HG03064 (cell line): Measurements from ENCODE around the gene SPTY2D1.
"Not testable (repeated sequence)": the region's sequence is repeated elsewhere in the genome, so short reads cannot be mapped to it uniquely, and the experiment has no call there.

Experiments
- ATAC-seq: cut with Tn5 transposase; IDR thresholded peaks from one replicate; pipeline ENCODE4 v1.9.1; 2021; ENCODE audit warnings: low read depth; ENCODE audit not compliant: unreplicated experiment

SPTY2D1 gene

GRCh38 chr11:18623707-18624106 is 10.4 kb downstream of the SPTY2D1 start:
- ATAC-seq, result no peak

- no peak for ATAC-seq
Observed at GRCh38 chr11:18618342-18619025, 15.7 kb downstream of the SPTY2D1 start.

DNA sequence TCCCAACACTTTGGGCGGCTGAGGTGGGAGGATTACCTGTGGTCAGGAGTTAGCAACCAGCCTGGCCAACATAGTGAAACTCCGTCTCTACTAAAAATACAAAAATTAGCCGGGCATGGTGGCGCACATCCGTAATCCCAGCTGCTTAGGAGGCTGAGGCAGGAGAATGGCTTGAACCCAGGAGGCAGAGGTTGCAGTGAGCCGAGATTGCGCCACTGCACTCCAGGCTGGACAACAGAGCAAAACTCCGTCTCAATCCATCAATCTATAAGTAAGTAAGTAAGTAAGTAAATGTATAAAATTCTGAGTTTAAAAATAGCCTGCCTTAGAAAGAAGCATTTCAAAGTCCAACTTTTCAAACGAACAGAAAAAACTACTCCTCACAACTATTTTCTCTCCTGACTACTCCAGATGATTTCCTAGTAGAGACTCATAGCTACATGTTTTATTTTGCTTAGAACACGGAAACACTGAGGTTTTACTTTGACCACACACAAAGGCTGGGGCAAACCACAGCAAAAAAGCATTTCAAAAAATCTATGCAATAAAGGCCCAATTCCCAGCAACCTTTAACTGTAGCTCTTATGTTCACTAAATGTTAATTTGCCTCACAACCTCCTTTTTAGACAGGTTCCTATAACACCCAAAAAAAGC is 16.3 kb downstream of the SPTY2D1 start:
- ATAC-seq, result no peak

DNA sequence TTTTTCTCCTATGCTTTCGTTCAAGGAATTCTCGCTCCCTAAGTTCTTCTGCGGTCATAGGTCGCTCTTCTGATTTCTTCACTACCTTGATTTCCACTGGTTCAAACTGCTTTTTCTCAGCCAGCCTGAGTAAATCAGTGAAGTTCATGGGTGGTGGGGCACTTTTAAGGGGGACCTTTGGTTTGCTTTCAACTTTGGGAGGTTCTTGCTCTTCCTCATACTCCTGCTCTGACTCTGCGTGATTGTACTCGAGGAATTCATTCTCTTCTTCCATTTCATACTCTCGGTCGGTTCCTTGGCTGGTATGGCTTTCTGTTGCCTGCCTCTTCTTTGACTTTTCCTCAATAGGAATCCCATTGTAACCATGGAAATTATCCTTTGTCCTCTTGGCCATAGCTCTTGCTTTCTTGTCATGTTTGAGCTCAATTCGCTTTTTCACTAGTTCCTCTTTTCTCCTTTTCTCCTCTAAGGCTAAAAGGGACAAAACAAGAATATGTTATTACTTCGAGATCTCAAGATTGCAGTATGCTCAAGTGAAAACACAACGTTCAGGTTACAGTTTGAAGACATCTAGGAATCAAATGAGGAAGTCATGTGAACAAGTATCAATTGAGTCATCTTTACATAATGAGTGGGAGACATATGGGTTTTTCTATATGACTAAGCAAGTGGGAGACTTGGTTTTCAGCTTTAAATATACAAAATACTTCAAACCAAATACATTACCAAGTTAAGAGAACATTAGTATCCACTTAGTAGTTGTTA is 18.3 kb downstream of the SPTY2D1 start:
- ATAC-seq, result peak; percentile 77

- no peak for ATAC-seq
Observed at GRCh38 chr11:18614667-18615066, 19.5 kb downstream of the SPTY2D1 start.

DNA sequence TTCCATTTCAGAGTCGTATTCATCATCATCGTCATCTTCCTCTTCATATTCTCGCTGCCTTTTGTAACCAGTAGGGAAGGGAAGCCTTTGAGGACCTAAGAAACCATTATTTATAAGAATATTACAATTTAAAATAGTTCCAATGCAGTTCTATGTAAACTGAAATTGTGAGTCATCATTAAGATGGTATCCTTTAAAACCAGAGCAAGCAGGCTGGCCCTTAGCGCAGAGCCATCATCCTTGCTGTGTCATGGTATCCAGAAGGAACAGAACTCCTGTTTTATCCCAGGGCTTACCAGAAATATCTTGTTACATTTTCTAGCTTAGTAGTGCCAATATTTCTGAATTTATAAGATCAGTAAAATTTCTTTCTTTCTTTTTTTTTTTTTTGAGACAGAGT is 21.7 kb downstream of the SPTY2D1 start:
- ATAC-seq, result no peak

- no peak for ATAC-seq
Observed at GRCh38 chr11:18611196-18611595, 22.9 kb downstream of the SPTY2D1 start.

DNA sequence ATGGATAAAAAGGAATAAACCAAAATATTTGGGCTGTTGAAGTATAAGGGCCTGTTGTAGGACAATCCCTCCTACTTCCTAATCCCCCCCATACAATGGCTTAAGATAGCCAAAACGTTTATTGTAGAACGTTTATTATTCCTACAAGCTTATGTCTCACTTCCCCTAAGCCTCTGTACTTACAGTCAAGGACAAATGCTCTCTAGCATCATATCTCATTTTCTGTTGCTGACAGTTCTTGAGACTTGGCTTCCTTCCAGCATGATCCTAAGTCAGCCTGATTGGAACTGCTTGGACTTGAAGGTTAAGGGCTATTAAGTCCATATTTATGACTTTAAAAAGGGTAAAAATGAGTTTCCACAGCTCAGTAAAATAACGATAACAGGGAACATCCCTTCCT is 25.8 kb downstream of the SPTY2D1 start:
- ATAC-seq, result no peak

DNA sequence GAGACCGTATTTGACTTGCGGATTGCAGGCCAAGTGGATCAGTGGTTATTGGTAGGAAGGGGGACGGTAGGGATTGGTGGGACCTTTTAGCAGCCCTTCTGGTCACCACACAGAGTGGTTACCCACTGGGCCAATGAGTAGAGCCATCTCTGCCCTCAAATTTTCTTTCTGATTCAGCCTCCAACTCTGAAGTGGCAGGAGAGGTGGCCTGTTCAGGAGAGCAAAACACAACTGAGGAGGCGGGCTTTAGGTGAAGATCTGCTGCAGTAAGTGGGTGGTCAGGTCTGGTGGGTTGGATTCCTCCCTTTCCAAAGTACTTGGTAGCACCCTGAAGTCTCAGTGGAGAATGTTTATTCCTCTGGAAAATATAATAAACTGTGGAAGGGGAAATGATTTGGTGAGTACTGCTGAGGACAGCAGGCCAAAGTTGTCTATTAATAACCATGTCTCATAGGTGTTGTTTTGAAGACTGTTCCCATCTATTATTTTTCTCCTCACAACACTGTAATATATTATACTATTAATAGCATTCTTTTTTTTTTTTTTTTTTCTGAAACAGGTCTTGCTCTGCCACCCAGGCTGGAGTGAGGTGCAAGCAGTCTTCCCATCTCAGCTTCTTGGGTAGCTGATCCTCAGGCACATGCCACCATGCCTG is 33.1 kb downstream of the SPTY2D1 start:
- no peak for ATAC-seq

GRCh38 chr11:18599739-18600230 is 34.4 kb downstream of the SPTY2D1 start, which contains the start of gene MISFA:
TSS of gene MISFA (plus strand) at chr11:18599789. CDS start at chr11:18599929, 140 bp downstream.
- no peak for ATAC-seq

DNA sequence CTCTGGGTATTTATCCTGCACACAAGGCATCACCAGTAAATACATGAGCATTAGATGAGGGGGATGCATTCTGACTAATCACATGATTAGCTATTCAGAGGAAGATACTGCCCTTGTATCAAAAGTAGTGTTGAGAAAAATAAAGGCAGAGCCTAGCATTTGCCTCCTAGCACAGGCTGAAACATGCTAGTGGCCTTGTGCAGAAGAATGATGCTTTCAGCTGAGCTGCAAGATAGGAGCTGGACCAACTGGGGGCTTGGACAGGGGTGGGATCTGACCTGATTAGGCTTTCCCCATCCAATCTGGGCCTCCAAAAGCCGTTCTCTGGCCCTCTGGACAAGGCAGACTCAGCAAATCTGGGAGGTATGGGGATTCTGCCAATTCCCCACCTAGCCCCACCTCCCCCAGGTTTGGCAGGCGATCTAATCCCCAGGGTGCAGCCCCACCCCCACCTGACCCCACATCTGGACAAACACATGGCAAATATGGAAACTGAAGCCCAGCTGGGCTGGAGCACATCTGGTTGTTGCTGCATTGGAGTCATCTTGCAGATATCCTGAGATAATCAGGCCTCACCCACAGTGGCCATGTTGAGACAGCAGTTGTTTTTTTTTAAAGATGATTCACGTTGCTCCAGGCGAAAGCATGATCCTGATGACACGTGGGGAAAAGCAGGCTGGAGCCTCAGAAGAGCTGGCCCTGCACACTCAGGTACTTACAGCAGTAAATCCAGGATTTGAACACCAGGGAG is 39.0 kb downstream of the SPTY2D1 start:
- no peak for ATAC-seq

DNA sequence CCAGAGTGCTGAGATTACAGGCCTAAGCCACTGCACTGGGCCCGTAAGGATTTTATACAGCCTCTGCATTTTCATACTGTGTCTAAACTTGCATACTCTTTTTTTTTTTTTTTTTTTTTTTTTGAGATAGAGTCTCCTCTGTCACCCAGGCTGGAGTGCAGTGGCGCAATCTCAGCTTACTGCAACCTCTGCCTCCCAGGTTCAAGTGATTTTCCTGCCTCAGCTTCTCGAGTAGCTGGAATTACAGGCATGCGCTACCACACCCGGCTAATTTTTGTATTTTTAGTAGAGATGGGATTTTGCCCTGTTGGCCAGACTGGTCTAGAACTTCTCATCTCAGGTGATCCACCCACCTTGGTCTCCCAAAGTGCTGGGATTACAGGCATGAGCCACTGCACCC is 40.1 kb downstream of the SPTY2D1 start:
- not testable (repeated sequence) for ATAC-seq

DNA sequence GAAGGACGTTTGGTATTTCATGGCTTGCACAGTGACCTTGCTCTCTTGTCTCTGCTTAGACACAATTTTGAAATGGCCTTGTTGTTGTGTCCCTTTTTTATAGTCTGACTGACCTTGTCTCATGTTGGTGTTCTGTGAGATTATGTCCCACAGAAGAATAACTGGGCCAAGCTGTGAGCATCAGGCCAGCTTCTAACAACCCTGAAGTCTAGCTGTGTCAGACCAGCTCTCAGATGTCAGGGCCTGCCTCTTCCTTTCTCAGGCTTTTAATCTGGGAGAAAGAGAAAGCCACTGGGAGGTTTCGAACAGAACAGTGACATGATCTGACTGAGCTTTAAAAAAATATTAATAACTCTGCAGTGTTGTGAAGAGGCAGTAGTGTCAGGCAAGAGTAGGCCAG is 43.6 kb downstream of the SPTY2D1 start:
- ATAC-seq, result no peak

DNA sequence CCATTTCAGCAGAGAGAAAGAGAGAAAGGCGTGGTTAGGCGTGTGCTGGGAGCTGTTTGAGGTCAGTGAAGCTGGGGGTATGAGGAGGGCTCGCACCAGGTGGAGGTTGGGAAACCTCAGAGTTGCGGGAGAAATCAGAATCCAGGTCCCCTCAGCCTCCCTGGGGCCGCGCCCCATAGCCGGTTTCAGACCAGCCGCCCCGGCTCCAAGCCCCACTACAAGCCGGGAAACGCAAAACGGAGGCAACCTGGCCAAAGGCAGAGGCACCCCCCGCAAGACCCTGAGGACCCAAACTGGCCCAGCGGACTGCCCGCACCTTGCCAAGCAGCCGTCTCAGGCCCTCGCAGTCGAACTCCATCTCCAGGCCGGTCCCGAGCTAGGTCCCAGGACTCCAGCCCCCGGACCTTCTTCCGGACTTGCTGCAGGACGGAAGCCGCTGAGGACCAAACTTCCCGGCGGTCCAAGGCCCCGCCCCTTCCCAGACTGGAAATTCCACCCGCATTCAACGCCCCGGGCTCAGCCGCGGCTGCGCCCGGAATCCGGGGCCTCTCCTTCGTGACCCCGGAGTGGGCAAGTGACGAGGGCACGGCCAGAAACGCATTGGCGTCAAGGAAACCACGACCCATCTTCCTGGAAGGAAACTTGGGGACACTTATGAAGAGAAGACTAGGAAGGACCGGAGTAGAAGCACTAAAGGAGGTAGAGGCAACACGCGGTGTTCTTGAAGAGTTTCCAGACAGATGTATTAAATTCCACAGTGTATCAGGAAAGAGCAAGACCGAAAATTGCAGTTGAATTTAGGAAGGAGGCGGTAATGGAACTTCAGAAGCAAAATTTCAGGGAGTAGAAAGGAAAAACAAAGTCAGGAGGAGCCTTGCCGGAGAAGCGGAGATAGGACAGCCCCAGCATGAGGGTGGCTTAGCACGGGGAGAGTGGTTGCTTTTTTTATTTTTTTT is 45.6 kb downstream of the SPTY2D1 start, which contains the start of gene UEVLD:
UEVLD (minus strand) TSS at position 438 of the 956 bp plus-strand sequence; CDS start at position 358, 80 bp downstream.
- ATAC-seq, result peak; percentile 63

DNA sequence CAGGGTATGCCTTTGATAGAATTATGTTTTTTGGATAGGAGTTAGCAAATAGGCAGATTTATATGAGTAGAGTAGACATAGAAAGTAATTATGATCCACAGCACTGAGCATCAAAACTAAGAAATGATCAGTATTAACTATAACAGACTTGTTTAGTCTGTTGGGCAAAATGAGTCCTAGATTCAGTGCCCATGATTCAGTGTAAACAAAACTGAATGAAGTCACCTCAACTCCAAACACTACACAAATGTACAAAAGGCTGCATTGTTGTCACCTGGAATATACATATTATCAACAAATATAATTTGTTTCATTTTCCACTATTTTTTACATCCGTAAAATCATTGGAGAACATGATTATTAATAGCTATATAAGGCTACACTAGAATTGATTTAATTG is 52.3 kb downstream of the SPTY2D1 start:
- ATAC-seq, result no peak

GRCh38 chr11:18580113-18580766 is 53.9 kb downstream of the SPTY2D1 start:
- ATAC-seq, result no peak

GRCh38 chr11:18578975-18579598 is 55.1 kb downstream of the SPTY2D1 start:
- ATAC-seq, result no peak

- ATAC-seq, result no peak
Observed at GRCh38 chr11:18575361-18575760, 58.8 kb downstream of the SPTY2D1 start.
